Vagina (tissue), 2 donors: ENCODE measurements around the gene DLEU7.

ENCODE experiments used
- POLR2A ChIP-seq, 2 donors: fragments of 450-650 bp; IDR thresholded peaks; one replicate each; pipeline ENCODE4 v1.6.1; 2017; ENCODE audit warnings: antibody characterized with exemption in 2 of 2, mild to moderate bottlenecking in 2 of 2, moderate library complexity in 2 of 2
- POLR2AphosphoS5 ChIP-seq, 2 donors: sonication (generic); formaldehyde crosslinking; IDR thresholded peaks; one replicate each; pipeline ENCODE4 v1.9.0; 2017; ENCODE audit warnings: antibody characterized with exemption in 2 of 2, mild to moderate bottlenecking in 2 of 2, low read depth in 1 of 2; ENCODE audit not compliant: insufficient read depth in 1 of 2
- TF ChIP-seq, protein P1 (sequence below), 3 experiments: fragments of 450-650 bp in 2 of 3; fragments of 200-600 bp in 1 of 3; sonication (generic) in 1 of 3; IDR thresholded peaks; one replicate each; pipeline ENCODE4 v1.5.1; 2017 to 2019; ENCODE audit warnings: antibody characterized with exemption in 3 of 3, mild to moderate bottlenecking in 2 of 3, moderate library complexity in 2 of 3

DNA sequence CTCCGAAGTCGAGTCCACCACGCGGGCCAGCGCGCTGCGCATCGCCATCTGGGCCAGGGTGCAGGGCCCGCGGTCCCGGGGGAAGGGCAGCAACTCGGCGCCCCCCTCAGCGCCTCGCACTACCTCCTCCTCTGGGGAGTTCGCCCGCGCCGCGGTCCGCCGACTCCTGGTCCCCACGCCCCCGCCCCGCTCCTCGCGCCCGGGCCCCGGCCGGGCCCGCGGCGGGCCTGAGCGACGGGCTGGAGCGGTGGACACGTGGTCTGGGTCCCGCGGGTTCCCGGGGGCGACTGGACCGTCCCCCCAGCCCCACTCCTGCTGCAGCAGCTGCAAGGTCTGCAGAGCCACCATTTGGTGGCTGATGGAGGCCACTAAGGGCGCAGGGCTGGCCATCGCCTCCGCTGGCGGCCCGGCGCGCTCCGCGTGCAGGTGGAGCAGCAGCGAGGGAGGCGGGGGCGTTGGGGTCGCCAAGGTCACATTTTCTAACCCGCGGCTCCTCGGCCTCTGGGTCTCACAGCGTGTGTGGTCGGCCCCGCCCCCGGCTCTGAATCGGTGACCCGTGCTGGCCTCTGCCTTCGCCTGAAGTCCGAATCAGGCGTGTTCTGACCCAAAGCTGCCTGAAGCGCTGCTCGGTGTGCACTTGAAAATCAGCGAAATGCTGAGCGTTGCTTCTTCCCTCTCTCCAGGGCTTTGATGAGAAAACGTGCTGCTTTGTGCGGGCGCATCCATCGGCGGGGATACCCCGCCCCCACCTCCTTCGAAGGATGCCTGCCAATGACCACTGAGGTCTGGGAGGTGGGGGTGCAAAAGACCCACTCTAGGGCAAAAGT is at the start of gene DLEU7:
- TF ChIP-seq, protein P1, sequence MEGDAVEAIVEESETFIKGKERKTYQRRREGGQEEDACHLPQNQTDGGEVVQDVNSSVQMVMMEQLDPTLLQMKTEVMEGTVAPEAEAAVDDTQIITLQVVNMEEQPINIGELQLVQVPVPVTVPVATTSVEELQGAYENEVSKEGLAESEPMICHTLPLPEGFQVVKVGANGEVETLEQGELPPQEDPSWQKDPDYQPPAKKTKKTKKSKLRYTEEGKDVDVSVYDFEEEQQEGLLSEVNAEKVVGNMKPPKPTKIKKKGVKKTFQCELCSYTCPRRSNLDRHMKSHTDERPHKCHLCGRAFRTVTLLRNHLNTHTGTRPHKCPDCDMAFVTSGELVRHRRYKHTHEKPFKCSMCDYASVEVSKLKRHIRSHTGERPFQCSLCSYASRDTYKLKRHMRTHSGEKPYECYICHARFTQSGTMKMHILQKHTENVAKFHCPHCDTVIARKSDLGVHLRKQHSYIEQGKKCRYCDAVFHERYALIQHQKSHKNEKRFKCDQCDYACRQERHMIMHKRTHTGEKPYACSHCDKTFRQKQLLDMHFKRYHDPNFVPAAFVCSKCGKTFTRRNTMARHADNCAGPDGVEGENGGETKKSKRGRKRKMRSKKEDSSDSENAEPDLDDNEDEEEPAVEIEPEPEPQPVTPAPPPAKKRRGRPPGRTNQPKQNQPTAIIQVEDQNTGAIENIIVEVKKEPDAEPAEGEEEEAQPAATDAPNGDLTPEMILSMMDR (IDR thresholded peaks at IDR 0.05), result no peak
- TF ChIP-seq POLR2A (IDR thresholded peaks at IDR 0.05) (no peak), POLR2AphosphoS5 (IDR thresholded peaks at IDR 0.05; ENCODE audit: insufficient read depth in 1 of 2, low read depth in 1 of 2) (no peak)
